ENCODE measurements around the gene NDUFS2. TPM values are rescaled to one million over a fixed set of nuclear protein-coding genes. Genes with fewer than 3 reads are reported as not detected.

NDUFS2 gene
- total RNA-seq, 2 experiments from 2014 or later = 85.9 to 97.1 TPM

GRCh38 chr1:161206411-161207140 lies 4.4 kb downstream of the NDUFS2 start:
- Mint-ChIP-seq H3K4me3 (no peak overlapping the region), H3K27ac (no peak overlapping the region), H3K27me3 (no peaks in the 10 kb centered on the region), H3K9me3 (no peaks in the 10 kb centered on the region), H3K4me1 (ENCODE audit: low read depth) (peaks cover 45% of the 10 kb centered on the region), H3K36me3 (ENCODE audit: low read depth) (peaks cover 57% of the 10 kb centered on the region)
- DNase-seq = no peak
- ATAC-seq = no peak
- TF ChIP-seq CTCF (IDR thresholded peaks at IDR 0.05) = no peak
- ChIA-PET POLR2A (interaction anchor here (0.9 to 1.5 kb wide), 3 partner anchors 11 to 15 kb away, joined by 3 to 4 read pairs (median 4); no protein-coding TSS in a partner anchor), CTCF (interaction anchor here (1.5 to 18.7 kb wide), 5 partner anchors 14 to 176 kb away, joined by 4 to 306 read pairs (median 12); partner anchors contain the start of genes APOA2, PPOX and TOMM40L)
- intact Hi-C loops (cut with micrococcal nuclease) = no loop called here

GRCh38 chr1:161207173-161207572 lies 5.0 kb downstream of the NDUFS2 start:
- no peak overlapping the region for H3K4me3 Mint-ChIP-seq
- H3K4me1 Mint-ChIP-seq (ENCODE audit: low read depth) = peaks cover 43% of the 10 kb centered on the region
- H3K27me3 Mint-ChIP-seq = no peaks in the 10 kb centered on the region
- TF ChIP-seq CTCF (IDR thresholded peaks at IDR 0.05) = no peak
- ATAC-seq (no peak), DNase-seq (no peak)
- H3K36me3 Mint-ChIP-seq (ENCODE audit: low read depth) = peaks cover 63% of the 10 kb centered on the region
- POLR2A ChIA-PET = interaction anchor here (0.9 to 1.5 kb wide), 3 partner anchors 10 to 15 kb away, joined by 3 to 4 read pairs (median 4); no protein-coding TSS in a partner anchor
- no peak overlapping the region for H3K27ac Mint-ChIP-seq
- intact Hi-C loops (cut with micrococcal nuclease) = no loop called here
- H3K9me3 Mint-ChIP-seq = no peaks in the 10 kb centered on the region
- CTCF ChIA-PET = interaction anchor here (2.9 to 18.7 kb wide), 3 partner anchors 15 to 176 kb away, joined by 12 to 306 read pairs (median 49); partner anchors contain the start of genes APOA2 and TOMM40L

DNA sequence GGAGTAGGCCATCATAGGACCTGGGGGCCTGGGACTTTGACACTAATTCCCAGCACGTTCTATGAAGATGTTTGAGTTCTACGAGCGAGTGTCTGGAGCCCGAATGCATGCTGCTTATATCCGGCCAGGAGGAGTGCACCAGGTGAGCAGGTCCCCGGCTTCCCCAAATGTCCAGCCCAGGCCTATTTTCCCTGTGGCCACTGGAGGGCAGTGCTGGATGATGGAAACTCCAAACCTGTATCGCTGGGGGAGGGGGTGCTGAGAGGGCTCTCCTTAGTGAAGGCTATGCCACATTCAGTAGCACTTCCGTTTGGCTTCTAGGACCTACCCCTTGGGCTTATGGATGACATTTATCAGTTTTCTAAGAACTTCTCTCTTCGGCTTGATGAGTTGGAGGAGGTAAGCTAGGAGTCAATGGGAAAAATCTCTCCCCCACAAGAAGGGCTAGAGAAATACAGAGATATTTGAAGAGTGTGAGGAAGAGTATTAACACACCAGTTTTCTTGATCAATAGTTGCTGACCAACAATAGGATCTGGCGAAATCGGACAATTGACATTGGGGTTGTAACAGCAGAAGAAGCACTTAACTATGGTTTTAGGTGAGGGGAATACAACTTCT lies 7.7 kb downstream of the NDUFS2 start:
- peaks cover 66% of the 10 kb centered on the region for H3K36me3 Mint-ChIP-seq (ENCODE audit: low read depth)
- peak; percentile 72 for TF ChIP-seq CTCF (IDR thresholded peaks at IDR 0.05)
- ChIA-PET POLR2A (interaction anchor here (0.6 to 2.2 kb wide), 5 partner anchors 9 to 27 kb away, joined by 3 to 7 read pairs (median 3); partner anchors contain the start of genes APOA2 and TOMM40L), CTCF (interaction anchor here (0.6 to 18.7 kb wide), 10 partner anchors 7 to 174 kb away, joined by 3 to 306 read pairs (median 5); partner anchors contain the start of genes APOA2, NDUFS2, PPOX and TOMM40L)
- peak overlapping the region; percentile 70 for H3K27ac Mint-ChIP-seq
- H3K4me3 Mint-ChIP-seq = no peak overlapping the region
- intact Hi-C loops (cut with micrococcal nuclease) = no loop called here
- H3K4me1 Mint-ChIP-seq (ENCODE audit: low read depth) = peaks cover 32% of the 10 kb centered on the region
- DNase-seq (peak; percentile 87), ATAC-seq (peak; percentile 99)
- H3K9me3 Mint-ChIP-seq = no peaks in the 10 kb centered on the region
- H3K27me3 Mint-ChIP-seq = no peaks in the 10 kb centered on the region

- intact Hi-C loops (cut with micrococcal nuclease) = no loop called here
- Mint-ChIP-seq H3K27me3 (no peaks in the 10 kb centered on the region), H3K36me3 (ENCODE audit: low read depth) (peaks cover 45% of the 10 kb centered on the region), H3K4me1 (ENCODE audit: low read depth) (peaks cover 45% of the 10 kb centered on the region), H3K4me3 (no peak overlapping the region), H3K9me3 (no peaks in the 10 kb centered on the region), H3K27ac (no peak overlapping the region)
- no peak for ATAC-seq
- ChIA-PET POLR2A (no interaction called here), CTCF (interaction anchor here (6.6 to 18.7 kb wide), 2 partner anchors 9 to 23 kb away, joined by 36 to 306 read pairs; partner anchors contain the start of genes APOA2 and TOMM40L)
- DNase-seq = no peak
- TF ChIP-seq CTCF (IDR thresholded peaks at IDR 0.05) = no peak
Measured at GRCh38 chr1:161214369-161214768, 12.2 kb downstream of the NDUFS2 start.

Measured in activated CD8-positive, alpha-beta T cell treated with anti-CD3 and anti-CD28 coated beads for 36 hours (primary cell).